Endothelial cell of umbilical vein (primary cell): ENCODE data around the gene DNAJC17. TPM values are rescaled to one million over a fixed set of nuclear protein-coding genes. Genes with fewer than 3 reads are reported as not detected.

Experiments
- BruUV-seq: library from RNA; stranded (reverse); fragments of 400-500 nt; replicated peaks from 2 replicates; lab custom pipeline; 2021; lab: Mats Ljungman, UMichigan
- CTCF ChIA-PET: fragments of 300-600, 350-600 bp; sonication (Branson Sonifier 250); formaldehyde crosslinking; loops from one replicate; lab custom pipeline; 2021; ENCODE audit warnings: antibody characterized with exemption, inconsistent platforms; lab: Charles Lee
- POLR2A ChIA-PET: fragments of 300-600, 350-600 bp; sonication (Branson Sonifier 250); formaldehyde crosslinking; loops from one replicate; lab custom pipeline; 2021; ENCODE audit warnings: antibody characterized with exemption, inconsistent platforms; lab: Charles Lee
- DNase-seq: peaks from one replicate; pipeline ENCODE4 v3.0.0-alpha.2; 2011; ENCODE audit warnings: low read depth, low spot score
- FAIRE-seq: peaks from 2 replicates; lab custom pipeline; 2011; peaks lifted over from hg19 to GRCh38; lab: Jason Lieb, UNC
- H2AFZ ChIP-seq: 2 replicates; pipeline ENCODE4 v1.6.0; 2012; ENCODE audit warnings: low read depth, low read length, control low read depth, inconsistent platforms
- H3K27ac ChIP-seq: 2 replicates; pipeline ENCODE4 v1.5.1; 2011; ENCODE audit warnings: low read depth, mild to moderate bottlenecking, control low read depth, low read length, moderate library complexity; ENCODE audit not compliant: insufficient read depth
- H3K27me3 ChIP-seq, 2 experiments: 2 replicates each; pipeline versions ENCODE4 v1.6.0 to v1.6.1; 2011; ENCODE audit warnings: low read length in 2 of 2, mixed read lengths in 1 of 2; ENCODE audit not compliant: control insufficient read depth in 2 of 2, insufficient read depth in 2 of 2
- H3K36me3 ChIP-seq, 2 experiments: 2 replicates in 1 of 2; 3 replicates in 1 of 2; pipeline ENCODE4 v1.5.1; 2011; ENCODE audit warnings: low read length in 2 of 2, mild to moderate bottlenecking in 1 of 2, moderate library complexity in 1 of 2; ENCODE audit not compliant: control insufficient read depth in 2 of 2, insufficient read depth in 2 of 2; ENCODE audit errors: extremely low read depth in 1 of 2
- H3K4me1 ChIP-seq: 3 replicates; pipeline ENCODE4 v1.5.1; 2011; ENCODE audit warnings: mild to moderate bottlenecking, low read length; ENCODE audit not compliant: control insufficient read depth, insufficient read depth; ENCODE audit errors: extremely low read depth
- H3K4me2 ChIP-seq: 2 replicates; pipeline ENCODE4 v1.6.1; 2011; ENCODE audit warnings: low read length, control low read depth, mixed read lengths; ENCODE audit not compliant: insufficient read depth
- H3K4me3 ChIP-seq, 3 experiments: fragments of 200-600 bp in 1 of 3; sonication (generic), shearing (Covaris generic) in 1 of 3; replicated peaks in 1 of 3; 2 replicates each; pipeline ENCODE4 v1.5.1; 2011 to 2016; ENCODE audit warnings: control low read depth in 3 of 3, low read length in 3 of 3, mild to moderate bottlenecking in 2 of 3, inconsistent platforms in 1 of 3, low read depth in 1 of 3, moderate library complexity in 1 of 3; ENCODE audit not compliant: insufficient read depth in 1 of 3
- H3K79me2 ChIP-seq: 2 replicates; pipeline ENCODE4 v1.6.0; 2012; ENCODE audit warnings: low read length, inconsistent platforms; ENCODE audit not compliant: control insufficient read depth, insufficient read depth
- H3K9ac ChIP-seq: replicated peaks from 2 replicates; pipeline ENCODE3; 2011; ENCODE audit warnings: low read length, control low read depth; ENCODE audit not compliant: insufficient read depth; ENCODE audit errors: extremely low read depth
- H3K9me1 ChIP-seq: replicated peaks from 3 replicates; pipeline ENCODE4 v1.6.0; 2011; ENCODE audit warnings: mild to moderate bottlenecking, low read length; ENCODE audit not compliant: control insufficient read depth, insufficient read depth; ENCODE audit errors: extremely low read depth
- H3K9me3 ChIP-seq: replicated peaks from 2 replicates; pipeline ENCODE4 v1.5.1; 2012; ENCODE audit warnings: low read length, inconsistent platforms; ENCODE audit not compliant: control insufficient read depth, insufficient read depth
- H4K20me1 ChIP-seq: replicated peaks from 2 replicates; pipeline ENCODE3; 2011; ENCODE audit warnings: mild to moderate bottlenecking, low read length; ENCODE audit not compliant: control insufficient read depth, insufficient read depth; ENCODE audit errors: extremely low read depth
- CTCF ChIP-seq, 2 donors: IDR thresholded peaks; 1 replicate in 1 of 2; 2 replicates in 1 of 2; pipeline ENCODE4 v1.5.1; 2011; ENCODE audit warnings: low read length in 2 of 2, mild to moderate bottlenecking in 2 of 2, moderate library complexity in 2 of 2, control low read depth in 1 of 2, inconsistent platforms in 1 of 2, low read depth in 1 of 2; ENCODE audit not compliant: insufficient read depth in 1 of 2; ENCODE audit errors: extremely low read depth in 1 of 2
- EZH2 ChIP-seq: IDR thresholded peaks from 2 replicates; pipeline ENCODE4 v1.6.1; 2012; ENCODE audit warnings: borderline replicate concordance, low read depth, mild to moderate bottlenecking, moderate library complexity, low read length, inconsistent platforms; ENCODE audit not compliant: severe bottlenecking
- FOS ChIP-seq: IDR thresholded peaks from 2 replicates; pipeline ENCODE4 v1.6.1; 2011; ENCODE audit warnings: mild to moderate bottlenecking, low read length, moderate library complexity, borderline replicate concordance; ENCODE audit not compliant: insufficient read depth
- GATA2 ChIP-seq: IDR thresholded peaks from 2 replicates; pipeline ENCODE4 v1.7.0; 2011; ENCODE audit warnings: low read depth, mild to moderate bottlenecking, moderate library complexity, mixed read lengths, low read length; ENCODE audit not compliant: insufficient read length, insufficient read depth
- JUN ChIP-seq: IDR thresholded peaks from 2 replicates; pipeline ENCODE4 v1.6.1; 2011; ENCODE audit warnings: borderline replicate concordance, low read depth; ENCODE audit not compliant: insufficient read length, insufficient read depth
- MYC ChIP-seq: IDR thresholded peaks from one replicate; pipeline ENCODE4 v1.6.1; 2011; ENCODE audit warnings: mild to moderate bottlenecking, low read depth, low read length
- POLR2A ChIP-seq: IDR thresholded peaks from 2 replicates; pipeline ENCODE4 v1.6.1; 2012; ENCODE audit warnings: low read depth, mild to moderate bottlenecking, control low read depth, low read length
- POLR2AphosphoS5 ChIP-seq: IDR thresholded peaks from 2 replicates; pipeline ENCODE4 v1.6.1; 2012; ENCODE audit warnings: low read depth, mild to moderate bottlenecking, control low read depth, low read length, moderate library complexity; ENCODE audit not compliant: insufficient read depth
- dilution Hi-C: fragments of 300-500 bp; cut with MboI; formaldehyde crosslinking; loops from one replicate; pipeline ENCODE4 v1.15.0; 2019; ENCODE audit warnings: low sequenced_read_pairs; ENCODE audit not compliant: extremely low pct_ligation_motif_present
- intact Hi-C: fragments of 100-400 bp; cut with micrococcal nuclease; formaldehyde crosslinking; loops from one replicate; pipeline ENCODE4 v1.10.0; 2022
- polyA plus RNA-seq, 4 experiments: library from polyadenylated mRNA; depleted of rRNA in 3 of 4; stranded (reverse) in 3 of 4; unstranded in 1 of 4; fragments of >200 nt; gene quantifications; 2 replicates each; pipeline versions ENCODE4 v1.2.1 to v1.2.3, GENCODE V29; 2011 to 2012; ENCODE audit warnings: missing spikeins in 1 of 4
- total RNA-seq: library from RNA; stranded (reverse); gene quantifications from 2 replicates; pipeline ENCODE4 v1.2.3, GENCODE V29; 2021
- TF ChIP-seq, protein P1 (sequence below): IDR thresholded peaks from 2 replicates; pipeline ENCODE4 v1.6.1; 2011; ENCODE audit not compliant: insufficient read depth, insufficient read length

DNAJC17 gene
- total and polyA plus RNA-seq, 2 donors (not counting 3 experiments of a cell fraction or from before 2014, with no cell fraction given) = 30.7 to 46.4 TPM

- TF ChIP-seq POLR2A (no peak), EZH2 (no peak), POLR2AphosphoS5 (no peak), GATA2 (no peak), JUN (no peak), MYC (no peak), CTCF (IDR thresholded peaks at IDR 0.05; ENCODE audit: extremely low read depth in 1 of 2, insufficient read depth in 1 of 2, low read depth in 1 of 2, low read length in 2 of 2) (no peak), FOS (no peak)
- TF ChIP-seq, protein P1, sequence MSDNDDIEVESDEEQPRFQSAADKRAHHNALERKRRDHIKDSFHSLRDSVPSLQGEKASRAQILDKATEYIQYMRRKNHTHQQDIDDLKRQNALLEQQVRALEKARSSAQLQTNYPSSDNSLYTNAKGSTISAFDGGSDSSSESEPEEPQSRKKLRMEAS = no peak
These were observed 13.9 kb upstream of the DNAJC17 start for GRCh38 chr15:40821195-40821594.

More at GRCh38 chr15:40821195-40821594, 13.9 kb upstream of the DNAJC17 start:
- intact Hi-C loops = no loop called here
- Histone ChIP-seq H3K36me3 (no peaks in the 10 kb centered on the region), H3K79me2 (no peaks in the 10 kb centered on the region), H3K9ac (no peak overlapping the region), H4K20me1 (no peaks in the 10 kb centered on the region), H3K4me2 (no peak overlapping the region), H2AFZ (no peak overlapping the region), H3K9me1 (no peaks in the 10 kb centered on the region), H3K4me3 (no peak overlapping the region), H3K27me3 (peaks cover 4 to 5% of the 10 kb centered on the region in 2 experiments), H3K4me1 (no peaks in the 10 kb centered on the region), H3K9me3 (no peaks in the 10 kb centered on the region), H3K27ac (no peak overlapping the region)
- BruUV-seq = no TSS peak
- FAIRE-seq (no peak), DNase-seq (no peak)
- dilution Hi-C loops = no loop called here
- ChIA-PET CTCF (no interaction called here), POLR2A (no interaction called here)
